Right atrium auricular region (tissue), 2 donors: ENCODE measurements around the gene CENPQ. TPM values are rescaled to one million over a fixed set of nuclear protein-coding genes. Genes with fewer than 3 reads are reported as not detected.

Experiments
- DNase-seq: peaks from one replicate; pipeline ENCODE4 v3.0.0-alpha.2; 2019; ENCODE audit warnings: low spot score
- H3K27ac ChIP-seq, 2 donors: fragments of 200-600 bp; sonication (generic); 1 replicate in 1 of 2; 2 replicates in 1 of 2; pipeline ENCODE4 v1.5.1; 2016 to 2019
- H3K27me3 ChIP-seq, 2 donors: fragments of 200-600 bp; sonication (generic); one replicate each; pipeline versions ENCODE4 v1.5.1 to v1.6.0; 2017 to 2019
- H3K36me3 ChIP-seq: fragments of 200-600 bp; sonication (generic); one replicate; pipeline ENCODE4 v1.5.1; 2016
- H3K4me1 ChIP-seq, 2 donors: fragments of 200-600 bp; sonication (generic); one replicate each; pipeline versions ENCODE4 v1.5.1 to v1.6.0; 2017 to 2019
- H3K4me3 ChIP-seq, 2 donors: fragments of 200-600 bp; sonication (generic); 1 replicate in 1 of 2; 2 replicates in 1 of 2; pipeline ENCODE4 v1.5.1; 2017 to 2019; ENCODE audit warnings: mild to moderate bottlenecking in 1 of 2, moderate library complexity in 1 of 2
- H3K9me3 ChIP-seq, 2 donors: fragments of 200-600 bp; sonication (generic); one replicate each; pipeline ENCODE4 v1.5.1; 2019
- total RNA-seq, 2 donors: library from RNA; depleted of rRNA; stranded (reverse); fragments of >200 nt; gene quantifications; one replicate each; pipeline ENCODE4 v1.1.0, GENCODE V29; 2016
- TF ChIP-seq, protein P1 (sequence below), 2 donors: fragments of 200-600 bp; sonication (generic); IDR thresholded peaks; one replicate each; pipeline ENCODE4 v1.5.1; 2019; ENCODE audit warnings: antibody characterized with exemption in 2 of 2

The CENPQ gene
- total RNA-seq, 2 donors from 2014 or later, result 2.9 to 5.3 TPM

DNA sequence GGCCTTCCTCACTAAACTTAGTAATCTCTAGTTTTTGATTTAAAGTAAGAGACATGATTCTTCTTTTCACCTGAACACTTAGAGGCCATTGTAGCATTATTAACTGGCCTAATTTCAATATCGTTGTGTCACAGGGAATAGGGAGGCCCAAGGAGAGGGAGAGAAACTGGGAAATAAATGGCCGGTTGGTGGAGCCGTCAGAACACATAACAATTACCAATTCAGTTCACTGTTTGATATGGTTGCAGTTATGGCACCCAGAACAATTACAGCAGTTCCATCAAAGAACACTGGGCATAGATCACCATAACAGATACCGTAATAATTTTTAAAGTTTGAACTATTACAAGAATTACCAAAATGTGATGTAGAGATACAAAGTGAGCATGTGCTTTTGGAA lies 27.5 kb downstream of the CENPQ start:
- DNase-seq, result no peak
- no peak overlapping the region for H3K4me3 ChIP-seq
- no peaks in the 10 kb centered on the region for H3K9me3 ChIP-seq
- H3K36me3 ChIP-seq, result peaks cover 20% of the 10 kb centered on the region
- TF ChIP-seq, protein P1, sequence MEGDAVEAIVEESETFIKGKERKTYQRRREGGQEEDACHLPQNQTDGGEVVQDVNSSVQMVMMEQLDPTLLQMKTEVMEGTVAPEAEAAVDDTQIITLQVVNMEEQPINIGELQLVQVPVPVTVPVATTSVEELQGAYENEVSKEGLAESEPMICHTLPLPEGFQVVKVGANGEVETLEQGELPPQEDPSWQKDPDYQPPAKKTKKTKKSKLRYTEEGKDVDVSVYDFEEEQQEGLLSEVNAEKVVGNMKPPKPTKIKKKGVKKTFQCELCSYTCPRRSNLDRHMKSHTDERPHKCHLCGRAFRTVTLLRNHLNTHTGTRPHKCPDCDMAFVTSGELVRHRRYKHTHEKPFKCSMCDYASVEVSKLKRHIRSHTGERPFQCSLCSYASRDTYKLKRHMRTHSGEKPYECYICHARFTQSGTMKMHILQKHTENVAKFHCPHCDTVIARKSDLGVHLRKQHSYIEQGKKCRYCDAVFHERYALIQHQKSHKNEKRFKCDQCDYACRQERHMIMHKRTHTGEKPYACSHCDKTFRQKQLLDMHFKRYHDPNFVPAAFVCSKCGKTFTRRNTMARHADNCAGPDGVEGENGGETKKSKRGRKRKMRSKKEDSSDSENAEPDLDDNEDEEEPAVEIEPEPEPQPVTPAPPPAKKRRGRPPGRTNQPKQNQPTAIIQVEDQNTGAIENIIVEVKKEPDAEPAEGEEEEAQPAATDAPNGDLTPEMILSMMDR (IDR thresholded peaks at IDR 0.05), result no peak
- no peaks in the 10 kb centered on the region for H3K4me1 ChIP-seq
- H3K27ac ChIP-seq, result no peak overlapping the region
- no peaks in the 10 kb centered on the region for H3K27me3 ChIP-seq

DNA sequence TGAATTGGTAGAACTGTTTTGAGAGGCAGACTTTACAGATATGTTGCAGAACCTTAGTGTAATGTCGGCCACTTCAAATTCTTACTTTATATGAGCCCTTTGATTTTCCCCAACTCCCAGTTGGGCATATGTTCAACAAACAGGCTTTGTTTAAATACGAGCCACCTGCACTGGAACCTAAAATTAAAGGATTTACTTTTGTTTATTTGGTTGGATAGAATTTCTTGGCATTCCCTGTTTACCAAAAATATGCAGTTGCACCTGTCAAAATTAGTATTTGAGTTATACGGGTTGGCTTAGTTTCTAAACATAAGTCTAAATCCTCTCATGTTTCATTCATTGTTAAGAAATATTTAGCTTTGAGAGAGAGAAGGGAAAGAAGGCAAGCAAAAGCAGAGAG lies 34.1 kb downstream of the CENPQ start:
- no peak overlapping the region for H3K4me3 ChIP-seq
- no peaks in the 10 kb centered on the region for H3K9me3 ChIP-seq
- H3K4me1 ChIP-seq, result no peaks in the 10 kb centered on the region
- TF ChIP-seq, protein P1 (IDR thresholded peaks at IDR 0.05), result no peak
- H3K27me3 ChIP-seq, result no peaks in the 10 kb centered on the region
- H3K36me3 ChIP-seq, result no peaks in the 10 kb centered on the region
- no peak for DNase-seq
- no peak overlapping the region for H3K27ac ChIP-seq

DNA sequence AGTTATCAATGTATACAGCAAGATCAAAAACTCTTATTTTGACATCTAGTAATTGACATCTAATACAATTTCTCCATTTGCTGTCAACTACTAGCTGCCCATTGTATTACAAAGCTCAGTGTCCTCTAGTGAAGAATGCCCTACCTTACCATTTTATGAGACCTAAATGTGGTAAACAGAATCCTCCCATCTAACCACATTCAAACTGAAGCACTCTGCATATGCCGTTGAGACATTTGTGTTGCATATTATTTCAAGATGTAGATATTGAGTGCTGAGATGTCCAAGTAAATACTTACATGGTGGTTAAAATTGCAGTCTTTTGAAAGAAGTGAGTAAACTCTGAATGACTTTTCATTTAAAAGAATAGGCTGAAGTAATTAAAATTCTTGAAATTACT lies 36.0 kb downstream of the CENPQ start:
- Histone ChIP-seq H3K9me3 (no peaks in the 10 kb centered on the region), H3K4me3 (no peak overlapping the region), H3K27me3 (no peaks in the 10 kb centered on the region), H3K36me3 (no peaks in the 10 kb centered on the region), H3K4me1 (no peaks in the 10 kb centered on the region), H3K27ac (no peak overlapping the region)
- TF ChIP-seq, protein P1 (IDR thresholded peaks at IDR 0.05), result no peak
- DNase-seq, result no peak

DNA sequence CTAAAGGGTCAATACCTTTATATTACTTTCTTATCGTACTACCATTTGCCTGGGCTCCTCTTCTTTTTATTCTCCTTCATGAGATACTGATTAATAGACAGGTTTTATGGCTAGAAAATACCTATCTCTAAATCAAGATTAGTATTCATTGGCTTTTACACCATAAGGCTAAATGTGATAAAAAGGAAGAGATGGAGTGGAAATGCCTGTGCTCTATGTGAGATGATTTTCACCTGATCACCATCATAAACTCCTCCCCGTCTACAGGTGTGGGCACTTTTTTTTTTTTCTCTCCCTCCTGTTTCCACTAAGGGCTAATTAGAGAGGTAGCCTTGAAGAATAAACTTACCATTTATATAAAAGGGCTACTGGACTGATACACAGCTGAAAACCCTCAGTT lies 36.5 kb downstream of the CENPQ start, which contains the start of gene GLYATL3:
TSS of gene GLYATL3 (plus strand) at position 301 of the 400 bp plus-strand sequence. CDS start 12,068 bp downstream, outside the sequence.
- H3K27me3 ChIP-seq, result no peaks in the 10 kb centered on the region
- TF ChIP-seq, protein P1 (IDR thresholded peaks at IDR 0.05), result no peak
- DNase-seq, result no peak
- no peaks in the 10 kb centered on the region for H3K4me1 ChIP-seq
- no peaks in the 10 kb centered on the region for H3K9me3 ChIP-seq
- no peak within 1 kb of the TSS for H3K4me3 ChIP-seq
- H3K27ac ChIP-seq, result no peak within 1 kb of the TSS
- H3K36me3 ChIP-seq, result no peaks in the 10 kb centered on the region

DNA sequence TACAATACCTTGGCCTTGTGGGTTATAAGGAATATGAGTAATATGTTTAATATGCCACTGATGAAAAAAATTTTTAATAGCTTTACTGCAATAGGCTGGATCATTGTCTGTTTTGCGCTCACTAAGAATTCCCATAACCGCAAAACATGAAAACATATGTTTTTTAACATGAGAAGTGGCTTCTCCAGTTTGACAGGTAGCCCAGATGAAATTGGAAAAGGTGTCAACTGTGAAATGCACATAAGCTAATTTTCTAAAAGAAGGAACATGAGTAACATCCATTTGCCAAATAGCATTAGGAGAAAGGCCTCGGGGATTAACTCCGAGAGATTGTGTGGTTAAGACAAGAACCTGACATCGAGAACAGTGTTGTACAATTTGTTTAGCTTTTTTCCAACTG lies 41.5 kb downstream of the CENPQ start:
- DNase-seq, result no peak
- no peaks in the 10 kb centered on the region for H3K36me3 ChIP-seq
- no peak overlapping the region for H3K4me3 ChIP-seq
- H3K4me1 ChIP-seq, result no peaks in the 10 kb centered on the region
- no peak overlapping the region for H3K27ac ChIP-seq
- TF ChIP-seq, protein P1 (IDR thresholded peaks at IDR 0.05), result no peak
- no peaks in the 10 kb centered on the region for H3K9me3 ChIP-seq
- H3K27me3 ChIP-seq, result no peaks in the 10 kb centered on the region

DNA sequence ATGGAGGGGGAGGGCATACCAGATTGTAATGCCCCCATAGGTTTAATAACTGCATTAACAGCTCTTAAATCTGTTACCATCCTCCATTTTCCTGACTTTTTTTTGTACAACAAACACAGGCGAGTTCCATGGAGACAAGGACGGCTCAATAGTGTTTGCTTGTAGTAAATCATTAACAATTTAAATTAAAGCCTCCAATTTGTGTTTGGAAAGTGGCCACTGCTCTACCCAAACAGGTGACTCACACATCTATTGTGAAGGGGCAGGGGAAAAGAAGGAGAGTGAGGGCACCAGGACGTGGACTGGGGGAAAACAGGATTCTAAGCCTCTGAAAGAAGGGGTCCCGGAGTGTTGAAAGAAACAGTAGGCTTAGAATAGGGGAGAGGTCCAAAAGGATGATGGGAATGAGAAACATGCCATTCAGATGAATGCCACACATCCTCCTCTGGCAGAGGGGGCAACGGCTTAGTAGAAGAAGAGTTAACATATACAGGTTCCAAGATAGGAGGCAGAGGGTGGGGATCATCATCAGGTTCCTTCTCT lies 43.5 kb downstream of the CENPQ start:
- no peaks in the 10 kb centered on the region for H3K9me3 ChIP-seq
- no peaks in the 10 kb centered on the region for H3K36me3 ChIP-seq
- H3K4me3 ChIP-seq, result no peak overlapping the region
- no peaks in the 10 kb centered on the region for H3K4me1 ChIP-seq
- no peaks in the 10 kb centered on the region for H3K27me3 ChIP-seq
- DNase-seq, result no peak
- TF ChIP-seq, protein P1 (IDR thresholded peaks at IDR 0.05), result no peak
- no peak overlapping the region for H3K27ac ChIP-seq
